Measurements from ENCODE around the gene KRTAP24-1.

KRTAP24-1 gene, protein sequence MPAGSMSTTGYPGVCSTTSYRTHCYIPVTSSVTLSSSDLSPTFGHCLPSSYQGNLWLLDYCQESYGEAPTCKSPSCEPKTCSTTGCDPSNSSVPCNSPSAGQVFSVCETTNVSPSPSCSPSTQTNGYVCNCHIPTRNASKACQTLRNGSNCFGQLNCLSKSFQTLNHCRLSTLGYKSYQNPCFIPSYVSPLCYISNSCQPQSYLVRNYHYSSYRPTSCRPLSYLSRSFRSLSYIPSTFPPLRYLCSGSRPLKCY

DNA sequence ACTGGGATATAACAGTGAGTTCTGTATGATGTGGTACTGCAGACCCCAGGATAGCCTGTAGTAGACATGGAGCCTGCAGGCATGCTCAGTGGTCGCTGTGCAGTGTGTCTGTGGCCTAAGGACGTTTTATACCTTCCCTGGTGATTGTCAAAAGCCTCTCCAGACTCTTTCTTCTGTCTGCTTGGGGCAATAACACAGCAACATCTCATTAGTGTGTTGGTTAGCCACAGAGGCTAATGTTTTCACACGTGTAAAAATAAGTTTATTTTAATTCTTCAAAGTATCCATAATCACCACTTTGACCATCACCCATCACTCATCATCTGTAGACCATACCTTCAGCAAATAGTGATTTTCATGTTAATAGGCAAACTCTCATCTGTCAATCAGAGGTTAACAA, at the start of gene KRTAP24-1:
KRTAP24-1 (minus strand) TSS at position 101 of the 400 bp plus-strand sequence; CDS start at position 83, 18 bp downstream.
- no peak for DNase-seq (ENCODE audit: low read depth)

DNA sequence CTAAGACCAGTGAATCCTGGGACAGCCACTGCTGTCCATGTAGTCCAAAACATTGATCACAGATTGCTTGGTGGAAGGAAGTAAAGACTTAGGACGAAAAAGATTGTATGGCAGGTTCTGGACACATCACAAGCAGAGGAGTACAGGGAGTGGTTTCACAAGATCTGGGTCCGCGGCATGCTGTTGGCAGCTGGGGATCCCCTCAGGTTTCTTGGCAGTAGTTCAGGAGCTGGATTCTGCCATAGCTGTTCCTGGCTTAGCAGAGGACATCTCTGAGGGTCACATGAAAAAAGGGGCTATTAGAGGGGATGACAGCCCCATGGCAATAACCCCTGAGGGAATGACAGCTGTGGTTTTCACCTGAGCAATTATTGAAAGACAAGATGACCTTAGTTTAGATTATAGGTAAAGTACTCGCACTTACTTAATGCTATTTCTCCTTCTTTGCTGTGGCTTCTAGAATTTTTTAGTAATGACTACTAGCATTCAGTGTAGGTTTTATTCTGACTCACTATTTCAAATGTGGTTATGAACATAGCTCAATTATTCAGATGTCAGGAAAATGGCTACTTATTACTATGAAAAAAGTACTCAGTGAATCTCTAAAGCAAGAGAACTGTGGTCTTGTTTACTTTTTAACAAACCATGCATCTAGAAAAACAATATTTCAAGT, 46.6 kb upstream of the KRTAP24-1 start:
- no peak for DNase-seq (ENCODE audit: low read depth)

- no peak for DNase-seq (ENCODE audit: low read depth)
Observed at GRCh38 chr21:30326390-30326789, 43.6 kb upstream of the KRTAP24-1 start.

DNA sequence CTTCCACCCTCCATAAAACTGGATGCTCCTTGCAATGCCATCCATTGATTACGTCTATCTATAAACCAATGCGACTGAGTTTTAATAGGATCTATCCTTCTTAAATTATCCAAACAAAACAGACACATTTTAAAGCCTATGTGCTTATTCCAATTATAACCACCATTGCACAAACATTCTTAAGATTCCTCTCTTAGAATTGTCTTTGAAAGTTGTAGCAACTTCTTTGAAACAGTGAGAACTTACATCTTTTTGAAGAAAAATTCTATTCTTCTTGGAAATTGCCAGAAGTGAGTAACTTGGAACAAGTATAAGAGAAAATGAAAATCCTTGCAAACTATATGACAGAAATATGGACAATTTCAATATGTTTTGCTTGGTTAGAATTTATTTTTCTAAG, 37.5 kb upstream of the KRTAP24-1 start, which contains the start of gene KRTAP26-1:
KRTAP26-1 (minus strand) TSS at position 101 of the 400 bp plus-strand sequence. CDS start 280 bp downstream, outside the sequence.
- DNase-seq (ENCODE audit: low read depth) = no peak

- no peak for DNase-seq (ENCODE audit: low read depth)
Observed at GRCh38 chr21:30315701-30316100, 33.0 kb upstream of the KRTAP24-1 start.

GRCh38 chr21:30306884-30307283, 24.1 kb upstream of the KRTAP24-1 start:
- DNase-seq (ENCODE audit: low read depth) = no peak

DNA sequence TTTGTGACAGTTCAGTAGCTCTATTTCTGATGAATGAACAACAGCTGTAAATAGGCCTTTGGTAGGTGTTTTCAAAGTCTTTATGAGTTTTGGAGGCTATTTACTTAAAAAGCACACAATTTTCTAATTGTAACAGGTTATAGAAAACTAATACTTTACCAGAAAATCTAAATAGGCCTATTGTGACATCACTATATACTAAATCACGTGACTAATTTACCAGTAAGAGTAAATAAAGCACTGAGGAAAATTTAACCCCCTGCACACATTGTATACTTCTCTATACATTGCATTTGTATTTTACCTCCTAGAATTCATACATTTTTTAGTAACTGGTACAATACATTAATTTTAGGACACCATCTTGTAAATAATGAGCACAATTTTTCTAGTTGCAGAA, 22.4 kb upstream of the KRTAP24-1 start:
- DNase-seq (ENCODE audit: low read depth) = no peak

DNA sequence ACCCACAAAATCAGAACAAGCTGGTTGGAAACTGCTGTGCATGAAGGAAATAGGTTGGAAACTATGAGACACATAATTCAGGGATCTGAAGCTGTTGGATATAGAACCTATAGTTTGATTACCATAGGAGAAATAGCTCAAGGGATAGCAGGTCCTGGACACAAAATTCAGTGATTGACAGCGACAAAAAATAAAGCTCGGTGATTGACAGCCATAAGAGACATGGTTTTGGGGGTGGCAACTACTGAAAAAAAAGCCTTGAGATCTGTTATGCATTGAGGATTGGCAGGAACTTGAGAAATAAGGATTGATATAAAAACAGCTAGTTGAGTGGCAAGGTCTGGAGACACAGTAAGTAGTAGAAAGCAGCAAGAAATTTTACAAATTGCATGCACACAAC, 6.5 kb upstream of the KRTAP24-1 start, which contains the start of gene KRTAP25-1:
KRTAP25-1 (minus strand) TSS at position 300 of the 400 bp plus-strand sequence; CDS start at position 276, 24 bp downstream.
- no peak for DNase-seq (ENCODE audit: low read depth)

- no peak for DNase-seq (ENCODE audit: low read depth)
Observed at GRCh38 chr21:30271611-30272010, 11.1 kb downstream of the KRTAP24-1 start.

DNA sequence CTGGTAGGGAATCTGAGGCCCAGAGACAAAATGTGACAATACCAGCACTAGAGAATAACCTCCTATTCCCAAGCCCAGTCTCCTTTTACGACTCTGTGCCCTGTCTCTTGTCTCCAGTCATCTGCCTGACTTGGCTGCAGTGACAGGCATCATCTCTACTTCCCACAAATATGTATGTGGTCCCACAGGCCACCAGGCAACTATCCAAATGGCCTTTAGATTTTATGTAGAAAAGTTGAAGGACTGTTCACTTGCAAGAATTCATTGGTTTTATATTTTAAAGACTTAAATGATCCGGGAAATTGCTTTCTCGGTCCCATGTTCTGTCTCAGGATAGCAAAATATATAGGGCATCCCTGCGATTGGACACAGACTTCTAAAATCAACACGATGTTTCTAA, 11.6 kb downstream of the KRTAP24-1 start:
- no peak for DNase-seq (ENCODE audit: low read depth)

DNA sequence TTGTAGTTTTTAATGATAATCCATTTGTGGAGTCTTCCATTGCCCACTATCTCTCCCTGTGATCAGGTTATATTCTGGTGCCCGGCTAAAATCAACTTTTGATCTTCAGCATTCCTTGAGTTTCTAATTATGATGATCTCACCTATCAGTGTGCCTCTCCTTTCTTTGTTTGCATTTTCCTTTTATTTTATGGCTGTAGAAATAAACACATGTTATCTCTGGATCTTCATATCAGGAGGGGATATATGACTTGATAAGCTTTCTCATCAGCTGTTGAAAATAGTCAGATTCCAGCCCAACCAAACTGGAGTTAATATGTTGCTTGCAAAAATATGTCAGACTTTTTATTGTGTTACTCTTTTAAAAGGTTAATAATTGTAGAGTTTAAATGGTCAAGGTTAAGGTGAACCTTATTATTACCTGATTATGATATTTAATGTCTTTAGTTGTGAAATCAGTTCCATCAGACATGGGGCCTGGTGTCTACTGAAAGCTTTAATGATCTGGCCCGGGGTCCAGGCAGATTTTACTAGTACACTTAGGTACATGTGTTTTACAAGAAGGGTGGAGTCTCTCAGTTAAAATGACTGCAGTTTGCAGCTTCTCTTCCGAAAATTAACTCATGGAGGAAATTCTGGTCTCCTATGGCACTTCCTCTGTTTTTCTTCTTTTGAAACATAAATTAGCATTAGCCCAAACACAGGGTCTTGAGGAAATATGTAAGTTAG, 12.8 kb downstream of the KRTAP24-1 start:
- DNase-seq (ENCODE audit: low read depth) = no peak

DNA sequence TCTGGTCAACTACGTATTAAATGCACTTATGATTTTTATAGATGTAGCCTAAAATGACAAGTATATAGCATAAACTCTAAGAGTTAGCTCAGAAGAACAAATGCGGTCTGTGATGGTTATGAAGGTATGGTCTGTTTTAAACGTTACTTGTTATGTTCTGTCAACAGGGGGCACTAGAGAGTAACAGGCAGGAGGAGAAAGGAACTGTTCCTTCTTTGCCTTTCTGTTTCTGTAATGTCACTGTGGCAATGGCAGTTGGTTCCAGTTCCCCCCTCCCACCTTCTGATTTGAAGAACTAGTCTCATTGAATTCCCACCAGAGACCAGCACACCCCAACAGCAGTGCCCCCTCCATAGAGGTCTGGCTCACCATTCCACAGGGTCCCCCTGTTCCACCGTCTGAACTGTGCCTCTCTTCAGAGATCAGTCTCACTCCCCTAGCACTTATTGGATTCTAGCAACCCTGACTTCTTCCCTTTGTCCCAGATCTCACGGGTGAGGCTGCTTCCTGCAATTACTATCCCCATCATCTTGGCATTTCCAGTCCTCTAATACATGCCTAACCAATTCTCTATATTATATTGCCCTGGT, 14.0 kb downstream of the KRTAP24-1 start:
- no peak for DNase-seq (ENCODE audit: low read depth)

DNA sequence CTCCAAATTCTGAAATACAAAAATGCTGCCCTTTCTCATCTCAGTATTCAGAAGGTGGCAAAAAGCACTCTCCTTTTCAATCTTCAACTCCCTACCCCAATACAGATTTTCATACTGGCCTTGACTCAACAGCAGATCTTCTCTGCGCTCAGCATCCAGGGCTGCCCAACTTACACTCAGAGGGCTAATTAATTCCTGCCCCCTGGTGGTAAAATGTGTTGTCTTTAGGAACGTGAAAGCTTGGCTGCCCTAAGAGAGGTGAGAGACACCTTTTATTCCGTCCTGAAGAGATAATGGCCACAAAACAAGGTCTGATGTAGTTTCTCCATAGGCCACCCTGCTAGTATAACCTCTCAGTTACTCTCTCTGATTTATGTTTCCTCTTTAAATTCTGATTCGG, 25.0 kb downstream of the KRTAP24-1 start:
- no peak for DNase-seq (ENCODE audit: low read depth)

- no peak for DNase-seq (ENCODE audit: low read depth)
Observed at GRCh38 chr21:30256100-30256499, 26.6 kb downstream of the KRTAP24-1 start.

DNA sequence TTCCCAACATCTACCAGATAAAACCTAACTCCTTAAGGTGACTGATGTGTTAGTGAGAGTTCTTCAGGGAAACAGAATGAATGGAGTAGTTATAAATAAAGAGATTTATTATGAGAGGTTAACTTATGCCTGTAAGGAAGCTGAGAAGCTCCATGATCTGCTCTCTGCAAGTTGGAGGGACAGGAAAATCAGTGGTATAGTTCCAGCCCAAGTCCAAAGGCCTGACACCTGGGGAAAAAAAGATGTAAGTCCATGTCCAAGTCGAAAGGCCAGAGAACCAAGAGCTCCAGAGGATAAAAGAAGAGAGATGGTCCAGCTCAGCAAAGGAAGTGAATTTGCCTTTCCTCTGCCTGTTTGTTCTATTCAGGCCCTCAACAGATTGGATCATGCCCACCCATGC, 27.1 kb downstream of the KRTAP24-1 start:
- DNase-seq (ENCODE audit: low read depth) = no peak

GRCh38 chr21:30251781-30252180, 31.0 kb downstream of the KRTAP24-1 start:
- no peak for DNase-seq (ENCODE audit: low read depth)

DNA sequence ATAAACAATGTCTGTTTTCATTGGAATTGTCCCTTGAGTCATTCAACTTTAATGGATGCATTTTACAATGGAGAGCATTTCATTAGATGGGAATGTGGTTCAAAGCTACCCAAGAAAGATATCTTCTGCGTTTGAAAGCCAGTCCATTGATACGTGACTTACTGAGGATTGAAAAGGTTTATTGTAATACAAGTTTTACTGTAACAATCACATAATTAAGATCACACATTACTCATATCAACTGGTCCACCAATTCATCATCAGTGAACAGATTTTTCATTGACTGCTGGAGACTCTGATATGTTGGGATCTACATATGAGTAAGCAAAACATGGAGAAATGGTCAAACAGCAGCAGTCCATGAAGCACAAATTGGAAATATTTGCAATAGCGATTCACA, 32.8 kb downstream of the KRTAP24-1 start:
- no peak for DNase-seq (ENCODE audit: low read depth)

- no peak for DNase-seq (ENCODE audit: low read depth)
Observed at GRCh38 chr21:30248844-30249243, 33.9 kb downstream of the KRTAP24-1 start.

- DNase-seq (ENCODE audit: low read depth) = no peak
Observed at GRCh38 chr21:30245061-30245460, 37.7 kb downstream of the KRTAP24-1 start.

DNA sequence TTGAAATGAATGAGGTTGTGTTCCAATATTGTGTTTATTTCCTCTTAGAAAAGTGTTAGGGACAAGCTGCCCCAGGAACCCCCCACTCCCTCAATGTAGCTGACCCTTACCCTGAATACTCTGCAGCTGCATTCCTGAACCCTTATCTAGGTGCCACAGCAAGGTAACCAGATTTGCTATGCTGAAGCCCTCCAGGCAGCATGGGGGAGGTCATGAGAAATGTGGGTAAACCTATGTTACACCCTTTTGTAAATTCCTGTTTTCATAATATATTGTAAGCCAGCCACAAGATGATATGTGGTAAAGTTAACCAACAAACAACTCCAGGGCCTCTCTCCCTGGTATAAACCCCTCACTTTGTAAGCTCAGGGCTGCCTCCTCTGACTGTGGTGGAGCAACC, 39.1 kb downstream of the KRTAP24-1 start:
- DNase-seq (ENCODE audit: low read depth) = no peak

GRCh38 chr21:30240661-30241060, 42.1 kb downstream of the KRTAP24-1 start:
- DNase-seq (ENCODE audit: low read depth) = no peak

DNA sequence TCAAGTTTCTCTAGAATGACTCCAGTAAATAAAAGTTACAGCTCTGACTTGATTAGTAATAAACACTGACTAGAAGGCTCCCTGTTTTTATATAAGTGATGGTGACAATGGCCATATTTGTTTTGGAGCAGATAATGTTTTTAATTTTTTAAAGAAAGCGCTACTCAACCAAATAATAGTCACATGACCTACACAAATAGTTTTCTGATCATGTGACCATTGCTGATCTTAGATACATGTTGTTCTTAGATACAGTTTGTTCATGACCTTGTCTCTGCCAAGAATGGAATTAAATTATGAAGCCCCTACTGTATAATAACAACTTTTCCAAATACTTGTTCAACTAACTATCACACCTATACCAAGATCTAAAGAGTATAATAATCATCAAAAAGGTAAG, 44.6 kb downstream of the KRTAP24-1 start:
- DNase-seq (ENCODE audit: low read depth) = no peak
